Activated CD4-positive, CD25-positive, alpha-beta regulatory T cell (primary cell): Measurements from ENCODE around the gene IGSF21.

ENCODE experiments used
- DNase-seq, 4 experiments: peaks; one replicate each; lab custom pipeline; 2025; lab: John Stamatoyannopoulos, UW

IGSF21 gene

GRCh38 chr1:18097206-18097605, 10.4 kb upstream of the IGSF21 start:
- DNase-seq: no peak

GRCh38 chr1:18099026-18099425, 8.6 kb upstream of the IGSF21 start:
- DNase-seq: no peak

GRCh38 chr1:18100060-18100459, 7.5 kb upstream of the IGSF21 start:
- DNase-seq: no peak

- peak in 1 of 4 experiments; percentile 16 for DNase-seq
These were observed 7.0 kb upstream of the IGSF21 start for GRCh38 chr1:18100491-18101063.

GRCh38 chr1:18101508-18101907, 6.1 kb upstream of the IGSF21 start:
- DNase-seq: no peak

GRCh38 chr1:18103788-18104421, 3.7 kb upstream of the IGSF21 start:
- DNase-seq: no peak

GRCh38 chr1:18104546-18105100, 3.0 kb upstream of the IGSF21 start:
- no peak for DNase-seq

- no peak for DNase-seq
These were observed 2.4 kb upstream of the IGSF21 start for GRCh38 chr1:18105196-18105595.

- DNase-seq: no peak
These were observed 880 bp downstream of the IGSF21 start for GRCh38 chr1:18108299-18109057.

- DNase-seq: no peak
These were observed 1.6 kb downstream of the IGSF21 start for GRCh38 chr1:18109058-18109755.

- no peak for DNase-seq
These were observed 2.4 kb downstream of the IGSF21 start for GRCh38 chr1:18109756-18110597.

- DNase-seq: no peak
These were observed 3.0 kb downstream of the IGSF21 start for GRCh38 chr1:18110598-18110939.

- DNase-seq: no peak
These were observed 3.4 kb downstream of the IGSF21 start for GRCh38 chr1:18110968-18111367.

GRCh38 chr1:18111605-18112297, 4.2 kb downstream of the IGSF21 start:
- DNase-seq: no peak

GRCh38 chr1:18112611-18113010, 5.0 kb downstream of the IGSF21 start:
- no peak for DNase-seq

- DNase-seq: no peak
These were observed 7.3 kb downstream of the IGSF21 start for GRCh38 chr1:18114726-18115410.

GRCh38 chr1:18116777-18117176, 9.2 kb downstream of the IGSF21 start:
- no peak for DNase-seq

GRCh38 chr1:18118078-18118477, 10.5 kb downstream of the IGSF21 start:
- no peak for DNase-seq

- no peak for DNase-seq
These were observed 10.9 kb downstream of the IGSF21 start for GRCh38 chr1:18118491-18118890.

GRCh38 chr1:18119289-18119688, 11.7 kb downstream of the IGSF21 start:
- DNase-seq: no peak
